Stomach smooth muscle (tissue), 2 donors: Measurements from ENCODE around the gene HS3ST3A1.
"Not testable (repeated sequence)": the region's sequence is repeated elsewhere in the genome, so short reads cannot be mapped to it uniquely, and the experiment has no call there.

ENCODE experiments used
- H3K27ac ChIP-seq: one replicate; pipeline ENCODE4 v1.7.0; 2013; ENCODE audit warnings: mild to moderate bottlenecking, low read length, inconsistent platforms
- H3K27me3 ChIP-seq, 2 donors: one replicate each; pipeline ENCODE4 v1.7.0; 2013; ENCODE audit warnings: low read length in 2 of 2; ENCODE audit not compliant: insufficient read depth in 2 of 2, control insufficient read depth in 1 of 2
- H3K36me3 ChIP-seq, 2 donors: one replicate each; pipeline ENCODE4 v1.7.0; 2013; ENCODE audit warnings: low read length in 2 of 2; ENCODE audit not compliant: control insufficient read depth in 2 of 2, insufficient read depth in 2 of 2
- H3K4me1 ChIP-seq: one replicate; pipeline ENCODE4 v1.7.0; 2013; ENCODE audit warnings: low read length; ENCODE audit not compliant: control insufficient read depth, insufficient read depth
- H3K4me3 ChIP-seq, 2 donors: one replicate each; pipeline ENCODE4 v1.7.0; 2013; ENCODE audit warnings: low read length in 2 of 2
- H3K9ac ChIP-seq, 2 donors: one replicate each; pipeline ENCODE4 v1.7.0; 2013; ENCODE audit warnings: low read length in 2 of 2, mild to moderate bottlenecking in 1 of 2
- H3K9me3 ChIP-seq, 2 donors: one replicate each; pipeline ENCODE4 v1.7.0; 2013; ENCODE audit warnings: low read length in 2 of 2; ENCODE audit not compliant: control insufficient read depth in 2 of 2
- donor health status: healthy.
- donor health status: Pancreatic carcinoma.

Gene HS3ST3A1

GRCh38 chr17:13513039-13513405 lies 88.7 kb downstream of the HS3ST3A1 start:
- H3K9ac ChIP-seq, result no peak overlapping the region
- H3K4me1 ChIP-seq, result no peaks in the 10 kb centered on the region
- no peak overlapping the region for H3K27ac ChIP-seq
- no peaks in the 10 kb centered on the region for H3K36me3 ChIP-seq
- H3K4me3 ChIP-seq, result no peak overlapping the region
- H3K27me3 ChIP-seq, result no peaks in the 10 kb centered on the region
- no peaks in the 10 kb centered on the region for H3K9me3 ChIP-seq

DNA sequence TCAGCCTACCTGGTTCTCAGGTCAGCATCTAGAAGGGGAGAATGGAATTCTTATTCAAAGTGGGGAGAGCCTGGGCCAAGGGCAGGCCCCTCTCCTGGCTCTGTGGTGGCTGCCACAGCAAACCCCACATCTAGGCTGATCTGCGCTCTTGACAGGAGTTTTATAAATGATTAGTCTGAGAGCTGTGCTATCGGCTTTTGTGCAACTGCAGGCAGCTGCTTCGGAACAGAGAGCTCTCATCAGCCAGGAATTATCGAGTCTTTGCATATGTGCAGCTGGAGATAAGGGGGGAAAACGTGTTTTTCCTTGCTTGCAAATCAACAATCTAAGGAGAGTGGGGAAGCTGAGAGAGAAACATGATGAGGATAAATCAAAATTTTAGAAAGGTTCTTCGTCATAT lies 91.7 kb downstream of the HS3ST3A1 start:
- Histone ChIP-seq H3K27ac (no peak overlapping the region), H3K9me3 (no peaks in the 10 kb centered on the region)

DNA sequence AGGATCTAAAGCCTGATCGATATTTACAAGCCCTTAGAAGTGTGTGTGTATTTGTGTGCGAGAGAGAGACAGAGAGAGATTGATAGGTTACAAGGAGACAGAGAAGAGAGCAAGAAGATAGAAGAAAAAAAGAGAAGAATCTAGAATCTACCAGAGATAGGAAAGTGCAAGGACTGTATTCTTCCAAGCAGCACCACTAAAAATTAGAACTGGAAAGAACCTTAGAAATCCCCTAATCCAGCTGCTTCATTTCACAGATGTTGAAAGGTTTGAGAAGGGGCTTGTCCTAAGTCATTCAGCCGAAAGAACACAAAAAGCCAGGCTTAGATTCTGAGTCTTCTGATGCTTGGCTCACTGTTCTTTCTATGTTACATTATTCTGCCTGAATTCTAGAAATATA lies 92.2 kb downstream of the HS3ST3A1 start:
- H3K9ac ChIP-seq, result no peak overlapping the region
- H3K27me3 ChIP-seq, result no peaks in the 10 kb centered on the region
- no peaks in the 10 kb centered on the region for H3K4me1 ChIP-seq
- no peaks in the 10 kb centered on the region for H3K36me3 ChIP-seq
- no peak overlapping the region for H3K4me3 ChIP-seq
- no peak overlapping the region for H3K27ac ChIP-seq
- H3K9me3 ChIP-seq, result no peaks in the 10 kb centered on the region

More for the DNA sequence above, 91.7 kb downstream of the HS3ST3A1 start:
- H3K27me3 ChIP-seq, result no peaks in the 10 kb centered on the region
- H3K4me3 ChIP-seq, result peak overlapping the region in 1 of 2 donors; percentile 22
- no peak overlapping the region for H3K9ac ChIP-seq
- no peaks in the 10 kb centered on the region for H3K36me3 ChIP-seq
- H3K4me1 ChIP-seq, result no peaks in the 10 kb centered on the region

DNA sequence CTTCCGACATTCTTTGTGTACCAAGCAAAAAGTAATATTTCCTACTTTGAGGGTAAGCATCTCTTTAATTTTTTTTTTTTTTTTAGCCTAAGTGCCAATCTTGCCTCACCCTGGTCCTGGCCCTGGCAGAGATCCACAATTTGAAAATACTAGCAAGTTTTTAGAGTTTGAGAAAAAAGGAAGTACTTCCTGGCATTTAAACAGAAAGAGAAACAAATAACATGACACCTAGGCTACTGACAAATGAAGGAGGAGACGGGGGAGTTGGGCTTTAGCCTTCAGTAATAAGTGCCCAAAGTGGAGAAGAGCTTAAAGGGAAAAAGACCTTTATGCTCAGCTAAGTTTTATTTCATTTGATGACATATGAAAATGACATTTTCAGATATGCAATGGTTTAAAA lies 92.8 kb downstream of the HS3ST3A1 start:
- H3K27me3 ChIP-seq, result no peaks in the 10 kb centered on the region
- H3K9ac ChIP-seq, result no peak overlapping the region
- no peaks in the 10 kb centered on the region for H3K36me3 ChIP-seq
- H3K9me3 ChIP-seq, result no peaks in the 10 kb centered on the region
- H3K4me1 ChIP-seq, result no peaks in the 10 kb centered on the region
- H3K27ac ChIP-seq, result no peak overlapping the region
- H3K4me3 ChIP-seq, result no peak overlapping the region

- Histone ChIP-seq H3K27ac (no peak overlapping the region), H3K9ac (no peak overlapping the region), H3K4me1 (no peaks in the 10 kb centered on the region), H3K4me3 (no peak overlapping the region), H3K9me3 (no peaks in the 10 kb centered on the region), H3K36me3 (no peaks in the 10 kb centered on the region), H3K27me3 (no peaks in the 10 kb centered on the region)
Measured at GRCh38 chr17:13503526-13503925, 98.2 kb downstream of the HS3ST3A1 start.

- no peaks in the 10 kb centered on the region for H3K4me1 ChIP-seq
- no peaks in the 10 kb centered on the region for H3K9me3 ChIP-seq
- no peak overlapping the region for H3K27ac ChIP-seq
- H3K27me3 ChIP-seq, result no peaks in the 10 kb centered on the region
- H3K9ac ChIP-seq, result no peak overlapping the region
- no peaks in the 10 kb centered on the region for H3K36me3 ChIP-seq
- no peak overlapping the region for H3K4me3 ChIP-seq
Measured at GRCh38 chr17:13502263-13502662, 99.5 kb downstream of the HS3ST3A1 start.

DNA sequence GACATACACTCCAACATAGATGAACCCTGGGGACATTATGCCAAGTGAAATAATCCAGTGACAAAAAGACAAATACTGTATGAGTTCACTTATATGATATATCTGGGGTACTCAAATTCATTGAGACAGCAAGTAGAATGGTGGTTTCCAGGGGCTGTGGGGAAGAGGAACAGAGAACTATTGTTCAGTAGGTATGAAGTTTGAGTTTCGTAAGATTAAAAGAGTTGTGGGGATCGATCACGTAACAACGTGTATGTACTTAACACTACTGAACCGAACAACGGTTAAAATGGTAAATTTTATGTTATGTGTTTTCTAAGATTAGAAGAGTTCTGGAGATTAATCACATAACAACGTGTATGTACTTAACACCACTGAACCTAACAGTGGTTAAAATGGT lies 100.8 kb downstream of the HS3ST3A1 start:
- Histone ChIP-seq H3K9me3 (no peaks in the 10 kb centered on the region), H3K36me3 (no peaks in the 10 kb centered on the region), H3K9ac (no peak overlapping the region), H3K27me3 (no peaks in the 10 kb centered on the region), H3K4me3 (no peak overlapping the region), H3K4me1 (no peaks in the 10 kb centered on the region), H3K27ac (no peak overlapping the region)

- Histone ChIP-seq H3K9me3 (no peaks in the 10 kb centered on the region), H3K9ac (no peak overlapping the region), H3K4me3 (no peak overlapping the region), H3K27ac (no peak overlapping the region), H3K4me1 (no peaks in the 10 kb centered on the region), H3K27me3 (no peaks in the 10 kb centered on the region), H3K36me3 (no peaks in the 10 kb centered on the region)
Measured at GRCh38 chr17:13498184-13498583, 103.5 kb downstream of the HS3ST3A1 start.

- not testable (repeated sequence) for H3K9ac ChIP-seq, H3K4me1 ChIP-seq, H3K9me3 ChIP-seq, H3K27ac ChIP-seq, H3K27me3 ChIP-seq, H3K36me3 ChIP-seq, H3K4me3 ChIP-seq
Measured at GRCh38 chr17:13496553-13497056, 105.1 kb downstream of the HS3ST3A1 start.

GRCh38 chr17:13495423-13495822 lies 106.3 kb downstream of the HS3ST3A1 start:
- no peak overlapping the region for H3K4me3 ChIP-seq
- no peaks in the 10 kb centered on the region for H3K4me1 ChIP-seq
- H3K9me3 ChIP-seq, result no peaks in the 10 kb centered on the region
- no peaks in the 10 kb centered on the region for H3K27me3 ChIP-seq
- no peak overlapping the region for H3K9ac ChIP-seq
- no peak overlapping the region for H3K27ac ChIP-seq
- no peaks in the 10 kb centered on the region for H3K36me3 ChIP-seq

- H3K36me3 ChIP-seq, result no peaks in the 10 kb centered on the region
- no peaks in the 10 kb centered on the region for H3K9me3 ChIP-seq
- H3K4me3 ChIP-seq, result no peak overlapping the region
- no peaks in the 10 kb centered on the region for H3K4me1 ChIP-seq
- no peak overlapping the region for H3K27ac ChIP-seq
- no peaks in the 10 kb centered on the region for H3K27me3 ChIP-seq
- no peak overlapping the region for H3K9ac ChIP-seq
Measured at GRCh38 chr17:13492737-13493122, 109.0 kb downstream of the HS3ST3A1 start.
